WTC11 (cell line): ENCODE measurements around the gene MIDN. TPM values are rescaled to one million over a fixed set of nuclear protein-coding genes. Genes with fewer than 3 reads are reported as not detected.
A peak's percentile ranks its signal among the peaks of the same experiment; 100 is the strongest.

Source experiments
- ATAC-seq: fragments of 200-7000 bp; cut with Tn5 transposase; 2 replicates; pipeline ENCODE4 v1.10.0; 2021; ENCODE audit warnings: mild to moderate bottlenecking, moderate library complexity
- CTCF ChIA-PET: fragments of 300-600 bp; sonication (Branson Sonifier 250); formaldehyde crosslinking; loops from one replicate; lab custom pipeline; 2021; ENCODE audit warnings: antibody characterized with exemption; lab: Charles Lee
- POLR2A ChIA-PET: fragments of 350-600 bp; sonication (Branson Sonifier 250); formaldehyde crosslinking; loops from one replicate; lab custom pipeline; 2021; ENCODE audit warnings: antibody characterized with exemption; lab: Charles Lee
- DNase-seq: peaks from one replicate; pipeline ENCODE4 v3.0.0; 2021; ENCODE audit warnings: low spot score
- H3K27ac Mint-ChIP-seq: 2 replicates; pipeline ENCODE4 v1.8.0; 2021; ENCODE audit warnings: mixed read lengths
- H3K27me3 Mint-ChIP-seq: 2 replicates; pipeline ENCODE4 v1.8.0; 2021; ENCODE audit warnings: low read depth, mild to moderate bottlenecking, moderate library complexity, mixed read lengths
- H3K36me3 Mint-ChIP-seq: 2 replicates; pipeline ENCODE4 v1.8.0; 2021; ENCODE audit warnings: mixed read lengths
- H3K4me1 Mint-ChIP-seq: 2 replicates; pipeline ENCODE4 v1.8.0; 2022; ENCODE audit warnings: mixed read lengths
- H3K4me3 Mint-ChIP-seq: 2 replicates; pipeline ENCODE4 v1.8.0; 2021; ENCODE audit warnings: mild to moderate bottlenecking, moderate library complexity, mixed read lengths
- H3K9me3 Mint-ChIP-seq: 2 replicates; pipeline ENCODE4 v1.8.0; 2021; ENCODE audit warnings: mixed read lengths
- ESRRA ChIP-seq: sonication (generic); formaldehyde crosslinking; IDR thresholded peaks from 2 replicates; pipeline ENCODE4 v1.8.1; 2022; ENCODE audit warnings: mild to moderate bottlenecking, missing genetic modification reagents, borderline replicate concordance
- ETV6 ChIP-seq: sonication (generic); formaldehyde crosslinking; IDR thresholded peaks from 2 replicates; pipeline ENCODE4 v1.8.1; 2022; ENCODE audit warnings: mild to moderate bottlenecking, missing genetic modification reagents
- FOXK1 ChIP-seq: sonication (generic); formaldehyde crosslinking; IDR thresholded peaks from 2 replicates; pipeline ENCODE4 v1.8.0; 2022; ENCODE audit warnings: mild to moderate bottlenecking, moderate library complexity, missing genetic modification reagents
- FOXP1 ChIP-seq: sonication (generic); formaldehyde crosslinking; IDR thresholded peaks from 2 replicates; pipeline ENCODE4 v1.8.0; 2022; ENCODE audit warnings: missing genetic modification reagents, mild to moderate bottlenecking, moderate library complexity, borderline replicate concordance
- MYBL2 ChIP-seq: sonication (generic); formaldehyde crosslinking; IDR thresholded peaks from 2 replicates; pipeline ENCODE4 v1.8.1; 2023; ENCODE audit warnings: mild to moderate bottlenecking, moderate library complexity, missing genetic modification reagents
- NFATC4 ChIP-seq: fragments of 250-450 bp; sonication (Bioruptor Pico); IDR thresholded peaks from 2 replicates; pipeline ENCODE4 v1.9.0; 2021; ENCODE audit warnings: mild to moderate bottlenecking
- NFYB ChIP-seq: sonication (generic); formaldehyde crosslinking; conservative IDR thresholded peaks from 2 replicates; pipeline ENCODE4 v1.8.0; 2022; ENCODE audit warnings: low read depth, missing genetic modification reagents
- RELA ChIP-seq: sonication (generic); formaldehyde crosslinking; IDR thresholded peaks from 2 replicates; pipeline ENCODE4 v1.8.1; 2022; ENCODE audit warnings: missing genetic modification reagents, mild to moderate bottlenecking, borderline replicate concordance
- SP1 ChIP-seq: sonication (generic); formaldehyde crosslinking; conservative IDR thresholded peaks from 2 replicates; pipeline ENCODE4 v1.8.1; 2022; ENCODE audit warnings: missing genetic modification reagents
- TEAD1 ChIP-seq: sonication (generic); formaldehyde crosslinking; IDR thresholded peaks from 2 replicates; pipeline ENCODE4 v1.8.0; 2022; ENCODE audit warnings: mild to moderate bottlenecking, missing genetic modification reagents
- ZNF263 ChIP-seq: sonication (generic); formaldehyde crosslinking; IDR thresholded peaks from 2 replicates; pipeline ENCODE4 v1.8.1; 2022; ENCODE audit warnings: low read depth, mild to moderate bottlenecking, moderate library complexity, missing genetic modification reagents
- ZNF423 ChIP-seq: fragments of 250-450 bp; sonication (Bioruptor Pico); IDR thresholded peaks from 2 replicates; pipeline ENCODE4 v2.1.2; 2022; ENCODE audit warnings: mild to moderate bottlenecking, moderate library complexity
- total RNA-seq: library from RNA; stranded (reverse); gene quantifications from 3 replicates; pipeline ENCODE4 v1.2.3, GENCODE V29; 2021
- TF ChIP-seq, protein P1 (sequence below): fragments of 200-600 bp; IDR thresholded peaks from 2 replicates; pipeline ENCODE4 v1.8.0; 2022; ENCODE audit warnings: antibody characterized with exemption
- TF ChIP-seq, protein P2 (sequence below): fragments of 250-450 bp; sonication (Bioruptor Pico); IDR thresholded peaks from 2 replicates; pipeline ENCODE4 v1.9.0; 2021; ENCODE audit warnings: mild to moderate bottlenecking
- TF ChIP-seq, protein P3 (sequence below): sonication (generic); formaldehyde crosslinking; IDR thresholded peaks from 2 replicates; pipeline ENCODE4 v1.8.0; 2022; ENCODE audit warnings: mild to moderate bottlenecking, missing genetic modification reagents
- TF ChIP-seq, protein P4 (sequence below): sonication (generic); formaldehyde crosslinking; IDR thresholded peaks from 2 replicates; pipeline ENCODE4 v1.8.0; 2023; ENCODE audit warnings: missing genetic modification reagents, mild to moderate bottlenecking, borderline replicate concordance
- TF ChIP-seq, protein P5 (sequence below): sonication (generic); formaldehyde crosslinking; conservative IDR thresholded peaks from 2 replicates; pipeline ENCODE4 v1.8.1; 2023; ENCODE audit warnings: mild to moderate bottlenecking, low read depth, missing genetic modification reagents, moderate library complexity
- TF ChIP-seq, protein P6 (sequence below): sonication (generic); formaldehyde crosslinking; IDR thresholded peaks from 2 replicates; pipeline ENCODE4 v1.8.1; 2022; ENCODE audit warnings: mild to moderate bottlenecking, moderate library complexity, missing genetic modification reagents
- TF ChIP-seq, protein P7 (sequence below): sonication (generic); formaldehyde crosslinking; IDR thresholded peaks from 2 replicates; pipeline ENCODE4 v1.8.1; 2023; ENCODE audit warnings: mild to moderate bottlenecking, moderate library complexity, missing genetic modification reagents

Gene MIDN
- total RNA-seq, 1 experiment from 2014 or later, result 189 TPM

DNA sequence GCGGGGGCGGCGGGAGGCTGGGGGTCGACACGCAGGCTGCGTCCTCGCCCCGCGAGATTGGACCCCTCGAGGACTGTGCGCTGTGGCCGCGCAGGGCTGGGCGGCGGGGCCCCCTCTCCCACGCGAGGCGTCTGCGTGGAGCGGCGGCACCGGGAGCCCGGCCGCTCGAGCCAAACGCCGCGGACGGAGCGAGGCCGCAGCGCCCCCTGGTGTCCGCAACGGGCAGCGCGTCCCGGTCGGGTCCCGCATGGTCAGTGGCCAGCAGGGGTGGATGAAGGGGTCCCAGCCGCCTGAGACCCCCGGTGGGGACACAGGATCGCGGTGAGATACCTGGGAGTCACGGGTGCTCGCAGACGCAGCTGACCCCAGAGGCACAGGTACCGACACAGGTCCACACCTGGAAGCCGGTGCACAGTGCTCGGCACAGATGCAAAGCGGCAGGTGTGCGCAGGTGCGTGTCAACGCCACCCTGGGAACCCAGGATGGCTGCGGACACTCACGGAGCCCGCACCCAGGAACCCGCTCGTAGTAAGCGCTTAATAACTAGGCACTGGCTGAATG, 18.6 kb downstream of the MIDN start:
- ATAC-seq, result peak; percentile 2; the same call in 1 of the 2 replicates
- H3K4me1 Mint-ChIP-seq, result peaks cover 59% of the 10 kb centered on the region
- ChIA-PET POLR2A (interaction anchor here (0.6 to 2.8 kb wide), 12 partner anchors 7 to 321 kb away, joined by 3 to 37 read pairs (median 4); partner anchors contain the start of gene FAM174C), CTCF (interaction anchor here (0.6 to 15.6 kb wide), 59 partner anchors 8 to 689 kb away, joined by 3 to 648 read pairs (median 4); partner anchors contain the start of genes ARHGAP45, ATP5F1D, FAM174C and GPX4)
- no peak overlapping the region for H3K27ac Mint-ChIP-seq
- H3K36me3 Mint-ChIP-seq, result peaks cover 23% of the 10 kb centered on the region
- TF ChIP-seq ZNF423 (CRISPR knock-in tag), result peak; percentile 30; the same call in 1 of the 2 replicates
- TF ChIP-seq FOXP1 (CRISPR knock-in tag), result peak; percentile 30; the same call in 1 of the 2 replicates
- TF ChIP-seq, protein P1, sequence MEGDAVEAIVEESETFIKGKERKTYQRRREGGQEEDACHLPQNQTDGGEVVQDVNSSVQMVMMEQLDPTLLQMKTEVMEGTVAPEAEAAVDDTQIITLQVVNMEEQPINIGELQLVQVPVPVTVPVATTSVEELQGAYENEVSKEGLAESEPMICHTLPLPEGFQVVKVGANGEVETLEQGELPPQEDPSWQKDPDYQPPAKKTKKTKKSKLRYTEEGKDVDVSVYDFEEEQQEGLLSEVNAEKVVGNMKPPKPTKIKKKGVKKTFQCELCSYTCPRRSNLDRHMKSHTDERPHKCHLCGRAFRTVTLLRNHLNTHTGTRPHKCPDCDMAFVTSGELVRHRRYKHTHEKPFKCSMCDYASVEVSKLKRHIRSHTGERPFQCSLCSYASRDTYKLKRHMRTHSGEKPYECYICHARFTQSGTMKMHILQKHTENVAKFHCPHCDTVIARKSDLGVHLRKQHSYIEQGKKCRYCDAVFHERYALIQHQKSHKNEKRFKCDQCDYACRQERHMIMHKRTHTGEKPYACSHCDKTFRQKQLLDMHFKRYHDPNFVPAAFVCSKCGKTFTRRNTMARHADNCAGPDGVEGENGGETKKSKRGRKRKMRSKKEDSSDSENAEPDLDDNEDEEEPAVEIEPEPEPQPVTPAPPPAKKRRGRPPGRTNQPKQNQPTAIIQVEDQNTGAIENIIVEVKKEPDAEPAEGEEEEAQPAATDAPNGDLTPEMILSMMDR, result peak; percentile 97
- TF ChIP-seq, protein P2, sequence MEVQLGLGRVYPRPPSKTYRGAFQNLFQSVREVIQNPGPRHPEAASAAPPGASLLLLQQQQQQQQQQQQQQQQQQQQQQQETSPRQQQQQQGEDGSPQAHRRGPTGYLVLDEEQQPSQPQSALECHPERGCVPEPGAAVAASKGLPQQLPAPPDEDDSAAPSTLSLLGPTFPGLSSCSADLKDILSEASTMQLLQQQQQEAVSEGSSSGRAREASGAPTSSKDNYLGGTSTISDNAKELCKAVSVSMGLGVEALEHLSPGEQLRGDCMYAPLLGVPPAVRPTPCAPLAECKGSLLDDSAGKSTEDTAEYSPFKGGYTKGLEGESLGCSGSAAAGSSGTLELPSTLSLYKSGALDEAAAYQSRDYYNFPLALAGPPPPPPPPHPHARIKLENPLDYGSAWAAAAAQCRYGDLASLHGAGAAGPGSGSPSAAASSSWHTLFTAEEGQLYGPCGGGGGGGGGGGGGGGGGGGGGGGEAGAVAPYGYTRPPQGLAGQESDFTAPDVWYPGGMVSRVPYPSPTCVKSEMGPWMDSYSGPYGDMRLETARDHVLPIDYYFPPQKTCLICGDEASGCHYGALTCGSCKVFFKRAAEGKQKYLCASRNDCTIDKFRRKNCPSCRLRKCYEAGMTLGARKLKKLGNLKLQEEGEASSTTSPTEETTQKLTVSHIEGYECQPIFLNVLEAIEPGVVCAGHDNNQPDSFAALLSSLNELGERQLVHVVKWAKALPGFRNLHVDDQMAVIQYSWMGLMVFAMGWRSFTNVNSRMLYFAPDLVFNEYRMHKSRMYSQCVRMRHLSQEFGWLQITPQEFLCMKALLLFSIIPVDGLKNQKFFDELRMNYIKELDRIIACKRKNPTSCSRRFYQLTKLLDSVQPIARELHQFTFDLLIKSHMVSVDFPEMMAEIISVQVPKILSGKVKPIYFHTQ (CRISPR knock-in tag), result 0 out of 2 replicates have a peak, but pooled peaks have one; percentile 26
- TF ChIP-seq ETV6 (CRISPR knock-in tag), result no peak; the same call in 1 of the 2 replicates
- peak; percentile 38; the same call in 1 of the 2 replicates for TF ChIP-seq SP1
- TF ChIP-seq, protein P3, sequence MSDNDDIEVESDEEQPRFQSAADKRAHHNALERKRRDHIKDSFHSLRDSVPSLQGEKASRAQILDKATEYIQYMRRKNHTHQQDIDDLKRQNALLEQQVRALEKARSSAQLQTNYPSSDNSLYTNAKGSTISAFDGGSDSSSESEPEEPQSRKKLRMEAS (CRISPR knock-in tag), result peak; percentile 51; the same call in 1 of the 2 replicates
- peak; percentile 42; the same call in 1 of the 2 replicates for TF ChIP-seq FOXK1 (CRISPR knock-in tag)
- TF ChIP-seq MYBL2, result no peak
- TF ChIP-seq ESRRA, result 0 out of 2 replicates have a peak, but pooled peaks have one; percentile 49
- TF ChIP-seq ZNF263 (CRISPR knock-in tag), result peak; percentile 63; the same call in 1 of the 2 replicates
- TF ChIP-seq, protein P4, sequence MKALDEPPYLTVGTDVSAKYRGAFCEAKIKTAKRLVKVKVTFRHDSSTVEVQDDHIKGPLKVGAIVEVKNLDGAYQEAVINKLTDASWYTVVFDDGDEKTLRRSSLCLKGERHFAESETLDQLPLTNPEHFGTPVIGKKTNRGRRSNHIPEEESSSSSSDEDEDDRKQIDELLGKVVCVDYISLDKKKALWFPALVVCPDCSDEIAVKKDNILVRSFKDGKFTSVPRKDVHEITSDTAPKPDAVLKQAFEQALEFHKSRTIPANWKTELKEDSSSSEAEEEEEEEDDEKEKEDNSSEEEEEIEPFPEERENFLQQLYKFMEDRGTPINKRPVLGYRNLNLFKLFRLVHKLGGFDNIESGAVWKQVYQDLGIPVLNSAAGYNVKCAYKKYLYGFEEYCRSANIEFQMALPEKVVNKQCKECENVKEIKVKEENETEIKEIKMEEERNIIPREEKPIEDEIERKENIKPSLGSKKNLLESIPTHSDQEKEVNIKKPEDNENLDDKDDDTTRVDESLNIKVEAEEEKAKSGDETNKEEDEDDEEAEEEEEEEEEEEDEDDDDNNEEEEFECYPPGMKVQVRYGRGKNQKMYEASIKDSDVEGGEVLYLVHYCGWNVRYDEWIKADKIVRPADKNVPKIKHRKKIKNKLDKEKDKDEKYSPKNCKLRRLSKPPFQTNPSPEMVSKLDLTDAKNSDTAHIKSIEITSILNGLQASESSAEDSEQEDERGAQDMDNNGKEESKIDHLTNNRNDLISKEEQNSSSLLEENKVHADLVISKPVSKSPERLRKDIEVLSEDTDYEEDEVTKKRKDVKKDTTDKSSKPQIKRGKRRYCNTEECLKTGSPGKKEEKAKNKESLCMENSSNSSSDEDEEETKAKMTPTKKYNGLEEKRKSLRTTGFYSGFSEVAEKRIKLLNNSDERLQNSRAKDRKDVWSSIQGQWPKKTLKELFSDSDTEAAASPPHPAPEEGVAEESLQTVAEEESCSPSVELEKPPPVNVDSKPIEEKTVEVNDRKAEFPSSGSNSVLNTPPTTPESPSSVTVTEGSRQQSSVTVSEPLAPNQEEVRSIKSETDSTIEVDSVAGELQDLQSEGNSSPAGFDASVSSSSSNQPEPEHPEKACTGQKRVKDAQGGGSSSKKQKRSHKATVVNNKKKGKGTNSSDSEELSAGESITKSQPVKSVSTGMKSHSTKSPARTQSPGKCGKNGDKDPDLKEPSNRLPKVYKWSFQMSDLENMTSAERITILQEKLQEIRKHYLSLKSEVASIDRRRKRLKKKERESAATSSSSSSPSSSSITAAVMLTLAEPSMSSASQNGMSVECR (CRISPR knock-in tag), result peak; percentile 69; the same call in 1 of the 2 replicates
- 0 out of 2 replicates have a peak, but pooled peaks have one; percentile 3 for TF ChIP-seq NFYB (CRISPR knock-in tag)
- TF ChIP-seq, protein P5, sequence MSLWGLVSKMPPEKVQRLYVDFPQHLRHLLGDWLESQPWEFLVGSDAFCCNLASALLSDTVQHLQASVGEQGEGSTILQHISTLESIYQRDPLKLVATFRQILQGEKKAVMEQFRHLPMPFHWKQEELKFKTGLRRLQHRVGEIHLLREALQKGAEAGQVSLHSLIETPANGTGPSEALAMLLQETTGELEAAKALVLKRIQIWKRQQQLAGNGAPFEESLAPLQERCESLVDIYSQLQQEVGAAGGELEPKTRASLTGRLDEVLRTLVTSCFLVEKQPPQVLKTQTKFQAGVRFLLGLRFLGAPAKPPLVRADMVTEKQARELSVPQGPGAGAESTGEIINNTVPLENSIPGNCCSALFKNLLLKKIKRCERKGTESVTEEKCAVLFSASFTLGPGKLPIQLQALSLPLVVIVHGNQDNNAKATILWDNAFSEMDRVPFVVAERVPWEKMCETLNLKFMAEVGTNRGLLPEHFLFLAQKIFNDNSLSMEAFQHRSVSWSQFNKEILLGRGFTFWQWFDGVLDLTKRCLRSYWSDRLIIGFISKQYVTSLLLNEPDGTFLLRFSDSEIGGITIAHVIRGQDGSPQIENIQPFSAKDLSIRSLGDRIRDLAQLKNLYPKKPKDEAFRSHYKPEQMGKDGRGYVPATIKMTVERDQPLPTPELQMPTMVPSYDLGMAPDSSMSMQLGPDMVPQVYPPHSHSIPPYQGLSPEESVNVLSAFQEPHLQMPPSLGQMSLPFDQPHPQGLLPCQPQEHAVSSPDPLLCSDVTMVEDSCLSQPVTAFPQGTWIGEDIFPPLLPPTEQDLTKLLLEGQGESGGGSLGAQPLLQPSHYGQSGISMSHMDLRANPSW, result no peak
- TF ChIP-seq, protein P6, sequence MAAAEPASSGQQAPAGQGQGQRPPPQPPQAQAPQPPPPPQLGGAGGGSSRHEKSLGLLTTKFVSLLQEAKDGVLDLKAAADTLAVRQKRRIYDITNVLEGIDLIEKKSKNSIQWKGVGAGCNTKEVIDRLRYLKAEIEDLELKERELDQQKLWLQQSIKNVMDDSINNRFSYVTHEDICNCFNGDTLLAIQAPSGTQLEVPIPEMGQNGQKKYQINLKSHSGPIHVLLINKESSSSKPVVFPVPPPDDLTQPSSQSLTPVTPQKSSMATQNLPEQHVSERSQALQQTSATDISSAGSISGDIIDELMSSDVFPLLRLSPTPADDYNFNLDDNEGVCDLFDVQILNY (CRISPR knock-in tag), result no peak
- TF ChIP-seq, protein P7, sequence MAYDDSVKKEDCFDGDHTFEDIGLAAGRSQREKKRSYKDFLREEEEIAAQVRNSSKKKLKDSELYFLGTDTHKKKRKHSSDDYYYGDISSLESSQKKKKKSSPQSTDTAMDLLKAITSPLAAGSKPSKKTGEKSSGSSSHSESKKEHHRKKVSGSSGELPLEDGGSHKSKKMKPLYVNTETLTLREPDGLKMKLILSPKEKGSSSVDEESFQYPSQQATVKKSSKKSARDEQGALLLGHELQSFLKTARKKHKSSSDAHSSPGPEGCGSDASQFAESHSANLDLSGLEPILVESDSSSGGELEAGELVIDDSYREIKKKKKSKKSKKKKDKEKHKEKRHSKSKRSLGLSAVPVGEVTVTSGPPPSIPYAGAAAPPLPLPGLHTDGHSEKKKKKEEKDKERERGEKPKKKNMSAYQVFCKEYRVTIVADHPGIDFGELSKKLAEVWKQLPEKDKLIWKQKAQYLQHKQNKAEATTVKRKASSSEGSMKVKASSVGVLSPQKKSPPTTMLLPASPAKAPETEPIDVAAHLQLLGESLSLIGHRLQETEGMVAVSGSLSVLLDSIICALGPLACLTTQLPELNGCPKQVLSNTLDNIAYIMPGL (CRISPR knock-in tag), result peak; percentile 83
- peak; percentile 73 for TF ChIP-seq RELA (CRISPR knock-in tag)
- peak; percentile 42; the same call in 1 of the 2 replicates for TF ChIP-seq TEAD1
- 0 out of 2 replicates have a peak, but pooled peaks have one; percentile 58 for TF ChIP-seq NFATC4 (CRISPR knock-in tag)
- no peaks in the 10 kb centered on the region for H3K9me3 Mint-ChIP-seq
- peak overlapping the region; percentile 76 for H3K4me3 Mint-ChIP-seq
- H3K27me3 Mint-ChIP-seq, result peaks cover 7% of the 10 kb centered on the region
- peak; percentile 79 for DNase-seq
